ENCODE results near the gene PPOX. TPM values are rescaled to one million over a fixed set of nuclear protein-coding genes. Genes with fewer than 3 reads are reported as not detected.
A peak's percentile ranks its signal among the peaks of the same experiment; 100 is the strongest.

PPOX gene
- total and polyA plus RNA-seq, 2 experiments from 2014 or later = 26.5 to 39.6 TPM

GRCh38 chr1:161198897-161199431 lies 32.7 kb downstream of the PPOX start, which contains the start of gene ADAMTS4:
TSS of gene ADAMTS4 (minus strand) at chr1:161199054. CDS start at chr1:161198627, 427 bp downstream.
- Histone ChIP-seq H3F3A (replicated peaks; ENCODE audit: low read depth) (peaks cover 20% of the 10 kb centered on the region; the same call in 1 of the 2 replicates), H3K27ac (ENCODE audit: low read depth) (peak within 1 kb of the TSS; percentile 99), H3K9me2 (ENCODE audit: insufficient read depth) (no peaks in the 10 kb centered on the region), H3K27me3 (ENCODE audit: insufficient read depth) (no peaks in the 10 kb centered on the region), H3K79me2 (replicated peaks; ENCODE audit: insufficient read depth) (peaks cover 15% of the 10 kb centered on the region), H3K4me3 (peak within 1 kb of the TSS; percentile 52), H3K36me3 (ENCODE audit: insufficient read depth) (peaks cover 4% of the 10 kb centered on the region), H2AFZ (peak within 1 kb of the TSS; percentile 66), H4K20me1 (replicated peaks; ENCODE audit: insufficient read depth) (no peaks in the 10 kb centered on the region), H3K4me2 (peak within 1 kb of the TSS; percentile 75), H3K4me1 (ENCODE audit: insufficient read depth) (peaks cover 56% of the 10 kb centered on the region)
- Mint-ChIP-seq H3K27me3 (ENCODE audit: insufficient read depth, low read depth, poor library complexity) (peaks cover 17% of the 10 kb centered on the region), H3K9me3 (no peaks in the 10 kb centered on the region; the same call in 2 of the 3 replicates), H3K36me3 (ENCODE audit: low read depth) (peaks cover 9% of the 10 kb centered on the region), H3K27ac (peak within 1 kb of the TSS; percentile 98), H3K4me3 (peak within 1 kb of the TSS; percentile 59), H3K4me1 (peaks cover 58% of the 10 kb centered on the region)
- TF ChIP-seq EZH2 (IDR thresholded peaks at IDR 0.05; ENCODE audit: low read depth, unreplicated experiment) (no peak), STAT1 (IDR thresholded peaks at IDR 0.05; ENCODE audit: unreplicated experiment) (no peak), JUNB (IDR thresholded peaks at IDR 0.05; ENCODE audit: unreplicated experiment) (no peak), POLR2AphosphoS5 (IDR thresholded peaks at IDR 0.05; ENCODE audit: low read depth) (peak; percentile 71)
- ATAC-seq = peak; percentile 26
- peak; percentile 63 for DNase-seq (ENCODE audit: low spot score)

GRCh38 chr1:161199506-161200139 lies 33.4 kb downstream of the PPOX start:
- Histone ChIP-seq H3K27me3 (ENCODE audit: insufficient read depth) (no peaks in the 10 kb centered on the region), H3K4me2 (peak overlapping the region; percentile 75), H3F3A (replicated peaks; ENCODE audit: low read depth) (peaks cover 26% of the 10 kb centered on the region; the same call in 1 of the 2 replicates), H3K36me3 (ENCODE audit: insufficient read depth) (peaks cover 11% of the 10 kb centered on the region), H4K20me1 (replicated peaks; ENCODE audit: insufficient read depth) (no peaks in the 10 kb centered on the region), H3K9me2 (ENCODE audit: insufficient read depth) (no peaks in the 10 kb centered on the region), H3K4me1 (ENCODE audit: insufficient read depth) (peaks cover 56% of the 10 kb centered on the region), H3K79me2 (replicated peaks; ENCODE audit: insufficient read depth) (peaks cover 22% of the 10 kb centered on the region), H2AFZ (peak overlapping the region; percentile 57; the same call in 1 of the 2 replicates), H3K27ac (ENCODE audit: low read depth) (peak overlapping the region; percentile 99), H3K4me3 (peak overlapping the region; percentile 52)
- DNase-seq (ENCODE audit: low spot score) = peak; percentile 31
- Mint-ChIP-seq H3K9me3 (no peaks in the 10 kb centered on the region; the same call in 2 of the 3 replicates), H3K36me3 (ENCODE audit: low read depth) (peaks cover 14% of the 10 kb centered on the region), H3K27me3 (ENCODE audit: insufficient read depth, low read depth, poor library complexity) (peaks cover 17% of the 10 kb centered on the region), H3K4me1 (peaks cover 61% of the 10 kb centered on the region), H3K4me3 (peak overlapping the region; percentile 32; the same call in 2 of the 3 replicates), H3K27ac (peak overlapping the region; percentile 98)
- ATAC-seq = no peak
- TF ChIP-seq NANOG (IDR thresholded peaks at IDR 0.05; ENCODE audit: borderline replicate concordance) (no peak), ETS1 (IDR thresholded peaks at IDR 0.05) (no peak), POLR2AphosphoS5 (IDR thresholded peaks at IDR 0.05; ENCODE audit: low read depth) (no peak), EZH2phosphoT487 (IDR thresholded peaks at IDR 0.05; ENCODE audit: unreplicated experiment) (no peak), STAT1 (IDR thresholded peaks at IDR 0.05; ENCODE audit: unreplicated experiment) (no peak), ZNF114 (CRISPR knock-in tag; IDR thresholded peaks at IDR 0.05) (no peak), EZH2 (IDR thresholded peaks at IDR 0.05; ENCODE audit: low read depth, unreplicated experiment) (no peak)
